Neural cell (in vitro differentiated cells): ENCODE measurements around the gene VSTM2B. TPM values are rescaled to one million over a fixed set of nuclear protein-coding genes. Genes with fewer than 3 reads are reported as not detected.

Source experiments
- H2AFZ ChIP-seq: fragments of 200-600, 300-800 bp; sonication (generic), shearing (Covaris generic); 2 replicates; pipeline ENCODE4 v1.6.0; 2014; ENCODE audit warnings: low read depth, mild to moderate bottlenecking, antibody characterized with exemption, low read length, moderate library complexity
- H3F3A ChIP-seq: fragments of 200-600 bp; shearing (Covaris generic); 2 replicates; pipeline ENCODE4 v1.6.1; 2016; ENCODE audit warnings: mild to moderate bottlenecking, moderate library complexity, mixed read lengths, antibody characterized with exemption, low read length; ENCODE audit not compliant: insufficient read depth, poor library complexity, severe bottlenecking
- H3K27ac ChIP-seq: fragments of 200-600, 300-800 bp; sonication (generic), shearing (Covaris generic); 2 replicates; pipeline ENCODE4 v1.5.1; 2014; ENCODE audit warnings: mild to moderate bottlenecking, low read length, moderate library complexity
- H3K27me3 ChIP-seq: fragments of 300-800, 200-600 bp; sonication (generic), shearing (Covaris generic); 2 replicates; pipeline ENCODE4 v1.6.0; 2014; ENCODE audit warnings: mild to moderate bottlenecking, low read depth, low read length, moderate library complexity; ENCODE audit not compliant: insufficient read depth
- H3K36me3 ChIP-seq: fragments of 300-800, 200-600 bp; sonication (generic), shearing (Covaris generic); 2 replicates; pipeline ENCODE4 v1.5.1; 2014; ENCODE audit warnings: mild to moderate bottlenecking, antibody characterized with exemption, low read length, moderate library complexity; ENCODE audit not compliant: insufficient read depth
- H3K4me2 ChIP-seq: fragments of 300-800, 200-600 bp; sonication (generic), shearing (Covaris generic); 2 replicates; pipeline ENCODE4 v1.6.0; 2014; ENCODE audit warnings: mild to moderate bottlenecking, low read length
- H3K4me3 ChIP-seq: fragments of 300-800, 200-600 bp; sonication (generic), shearing (Covaris generic); 2 replicates; pipeline ENCODE4 v1.5.1; 2014; ENCODE audit warnings: mild to moderate bottlenecking, low read length, moderate library complexity
- H3K79me2 ChIP-seq: fragments of 200-600 bp; shearing (Covaris generic); replicated peaks from 2 replicates; pipeline ENCODE4 v1.6.0; 2014; ENCODE audit warnings: mild to moderate bottlenecking, low read length, moderate library complexity; ENCODE audit not compliant: insufficient read depth
- H3K9ac ChIP-seq: fragments of 300-800, 200-600 bp; sonication (generic), shearing (Covaris generic); 2 replicates; pipeline ENCODE4 v1.6.1; 2016; ENCODE audit warnings: mild to moderate bottlenecking, low read length, mixed read lengths
- H3K9me2 ChIP-seq: fragments of 200-600 bp; shearing (Covaris generic); 2 replicates; pipeline ENCODE4 v1.6.1; 2016; ENCODE audit warnings: mild to moderate bottlenecking, low read length, mixed read lengths; ENCODE audit not compliant: insufficient read depth
- H3K9me3 ChIP-seq: fragments of 200-600, 300-800 bp; sonication (generic), shearing (Covaris generic); 2 replicates; pipeline ENCODE4 v1.6.1; 2016; ENCODE audit warnings: mild to moderate bottlenecking, mixed run types, low read length, moderate library complexity, mixed read lengths
- H4K20me1 ChIP-seq: fragments of 200-600 bp; shearing (Covaris generic); 2 replicates; pipeline ENCODE4 v1.6.1; 2016; ENCODE audit warnings: mild to moderate bottlenecking, mixed run types; ENCODE audit not compliant: insufficient read depth
- CTCF ChIP-seq: fragments of 450-650 bp; IDR thresholded peaks from 2 replicates; pipeline ENCODE4 v1.5.1; 2014; ENCODE audit warnings: antibody characterized with exemption, mild to moderate bottlenecking, moderate library complexity; ENCODE audit not compliant: poor library complexity, severe bottlenecking
- EP300 ChIP-seq: fragments of 450-650 bp; conservative IDR thresholded peaks from 2 replicates; pipeline ENCODE4 v1.6.1; 2014; ENCODE audit warnings: antibody characterized with exemption, mild to moderate bottlenecking, moderate library complexity; ENCODE audit not compliant: poor library complexity, severe bottlenecking
- EZH2 ChIP-seq: fragments of 200-600, 300-800 bp; shearing (Covaris generic), sonication (generic); IDR thresholded peaks from 2 replicates; pipeline ENCODE4 v1.6.1; 2014; ENCODE audit warnings: antibody characterized with exemption, low read length, borderline replicate concordance, mild to moderate bottlenecking; ENCODE audit not compliant: insufficient read depth, poor library complexity, severe bottlenecking
- MXI1 ChIP-seq: fragments of 450-650 bp; conservative IDR thresholded peaks from 2 replicates; pipeline ENCODE4 v1.6.1; 2014; ENCODE audit warnings: antibody characterized with exemption, mild to moderate bottlenecking; ENCODE audit not compliant: poor library complexity, severe bottlenecking
- POLR2AphosphoS5 ChIP-seq: IDR thresholded peaks from 2 replicates; pipeline ENCODE4 v1.6.1; 2012
- RAD21 ChIP-seq: fragments of 450-650 bp; conservative IDR thresholded peaks from 2 replicates; pipeline ENCODE4 v1.6.1; 2014; ENCODE audit warnings: antibody characterized with exemption, mild to moderate bottlenecking, moderate library complexity
- REST ChIP-seq: IDR thresholded peaks from 2 replicates; pipeline ENCODE4 v1.6.1; 2012; ENCODE audit warnings: borderline replicate concordance
- SMC3 ChIP-seq: fragments of 450-650 bp; conservative IDR thresholded peaks from 2 replicates; pipeline ENCODE4 v1.6.1; 2014; ENCODE audit warnings: antibody characterized with exemption, mild to moderate bottlenecking, moderate library complexity; ENCODE audit not compliant: poor library complexity
- TAF1 ChIP-seq: IDR thresholded peaks from 2 replicates; pipeline ENCODE4 v1.6.1; 2012; ENCODE audit warnings: low read depth
- polyA plus RNA-seq: library from polyadenylated mRNA; depleted of rRNA; stranded (reverse); fragments of >200 nt; gene quantifications from 2 replicates; pipeline ENCODE4 v1.2.3, GENCODE V29; 2014

The VSTM2B gene
- polyA plus RNA-seq, 1 donor from 2014 or later, result 24.4 TPM

- Histone ChIP-seq H4K20me1 (no peaks in the 10 kb centered on the region), H3F3A (no peaks in the 10 kb centered on the region), H3K4me3 (no peak overlapping the region), H3K79me2 (no peaks in the 10 kb centered on the region), H3K27ac (no peak overlapping the region), H3K36me3 (no peaks in the 10 kb centered on the region), H3K9me2 (no peaks in the 10 kb centered on the region), H3K27me3 (no peaks in the 10 kb centered on the region), H3K4me2 (no peak overlapping the region), H3K9ac (no peak overlapping the region), H3K9me3 (peaks cover 9% of the 10 kb centered on the region), H2AFZ (no peak overlapping the region)
- TF ChIP-seq POLR2AphosphoS5 (no peak), TAF1 (no peak), REST (no peak), EP300 (no peak), RAD21 (no peak), EZH2 (no peak), CTCF (no peak), MXI1 (no peak), SMC3 (no peak)
Measured at GRCh38 chr19:29550896-29551295, 25.1 kb downstream of the VSTM2B start.

- H3K9me3 ChIP-seq, result peaks cover 9% of the 10 kb centered on the region
- H3K27ac ChIP-seq, result no peak overlapping the region
- no peaks in the 10 kb centered on the region for H3K79me2 ChIP-seq
- H3F3A ChIP-seq, result no peaks in the 10 kb centered on the region
- no peak overlapping the region for H3K4me3 ChIP-seq
- H3K9ac ChIP-seq, result no peak overlapping the region
- H3K9me2 ChIP-seq, result no peaks in the 10 kb centered on the region
- TF ChIP-seq REST (no peak), CTCF (no peak), TAF1 (no peak), RAD21 (no peak), EP300 (no peak), EZH2 (no peak), MXI1 (no peak), POLR2AphosphoS5 (no peak), SMC3 (no peak)
- no peak overlapping the region for H2AFZ ChIP-seq
- no peaks in the 10 kb centered on the region for H3K36me3 ChIP-seq
- H3K4me2 ChIP-seq, result no peak overlapping the region
- no peaks in the 10 kb centered on the region for H3K27me3 ChIP-seq
- no peaks in the 10 kb centered on the region for H4K20me1 ChIP-seq
Measured at GRCh38 chr19:29551774-29552173, 26.0 kb downstream of the VSTM2B start.
